SK-N-SH (cell line): ENCODE results near the gene CA12. TPM values are rescaled to one million over a fixed set of nuclear protein-coding genes. Genes with fewer than 3 reads are reported as not detected.

Source experiments
- CTCF ChIA-PET: fragments of 300-600, 350-600 bp; formaldehyde crosslinking; extraction: SDS; loops from one replicate; lab custom pipeline; 2021; lab: Yijun Ruan, JAX
- POLR2A ChIA-PET: fragments of 350-600 bp; sonication (Branson Sonifier 250); formaldehyde crosslinking; extraction: SDS; loops from one replicate; lab custom pipeline; 2020; ENCODE audit warnings: antibody characterized with exemption, inconsistent platforms; lab: Yijun Ruan, JAX
- DNase-seq: peaks from one replicate; pipeline ENCODE4 v3.0.0; 2012
- H2AFZ ChIP-seq: fragments of 200-600 bp; sonication (generic); 2 replicates; pipeline ENCODE4 v1.8.1; 2016; ENCODE audit warnings: antibody characterized with exemption, mild to moderate bottlenecking, low read depth
- H3F3A ChIP-seq: fragments of 200-600 bp; sonication (generic); replicated peaks from 2 replicates; pipeline ENCODE3; 2016; ENCODE audit warnings: antibody characterized with exemption, mild to moderate bottlenecking; ENCODE audit not compliant: insufficient read depth
- H3K27ac ChIP-seq, 2 experiments: fragments of 200-500 bp in 1 of 2; fragments of 200-600 bp in 1 of 2; sonication (Bioruptor generic) in 1 of 2; sonication (generic), shearing (Covaris generic) in 1 of 2; 2 replicates each; pipeline versions ENCODE4 v1.5.1 to v1.6.1; 2014 to 2016; ENCODE audit warnings: low read depth in 2 of 2, inconsistent platforms in 1 of 2, low read length in 1 of 2, mild to moderate bottlenecking in 1 of 2, mixed read lengths in 1 of 2
- H3K27me3 ChIP-seq: fragments of 200-600 bp; sonication (generic), shearing (Covaris generic); 2 replicates; pipeline ENCODE4 v1.6.1; 2016; ENCODE audit warnings: mixed run types; ENCODE audit not compliant: insufficient read depth
- H3K36me3 ChIP-seq, 2 experiments: fragments of 200-500 bp in 1 of 2; fragments of 200-600 bp in 1 of 2; sonication (Bioruptor generic) in 1 of 2; sonication (generic) in 1 of 2; replicated peaks in 1 of 2; 2 replicates each; pipeline versions ENCODE3 to v1.5.1; 2014 to 2016; ENCODE audit warnings: low read length in 1 of 2, mild to moderate bottlenecking in 1 of 2; ENCODE audit not compliant: insufficient read depth in 2 of 2, control insufficient read depth in 1 of 2
- H3K4me1 ChIP-seq, 2 experiments: fragments of 200-500 bp in 1 of 2; fragments of 200-600 bp in 1 of 2; sonication (Bioruptor generic) in 1 of 2; sonication (generic), shearing (Covaris generic) in 1 of 2; 2 replicates each; pipeline versions ENCODE4 v1.5.1 to v1.6.1; 2014 to 2016; ENCODE audit warnings: low read depth in 1 of 2, low read length in 1 of 2, mixed run types in 1 of 2; ENCODE audit not compliant: insufficient read depth in 2 of 2, control insufficient read depth in 1 of 2
- H3K4me2 ChIP-seq: fragments of 200-600 bp; sonication (generic), shearing (Covaris generic); 2 replicates; pipeline ENCODE4 v1.6.1; 2017; ENCODE audit warnings: mixed run types
- H3K4me3 ChIP-seq, 2 experiments: fragments of 200-500 bp in 1 of 2; fragments of 200-600 bp in 1 of 2; sonication (Bioruptor generic) in 1 of 2; sonication (generic), shearing (Covaris generic) in 1 of 2; 2 replicates each; pipeline versions ENCODE4 v1.5.1 to v1.8.1; 2014 to 2016; ENCODE audit warnings: low read depth in 2 of 2, inconsistent platforms in 1 of 2, low read length in 1 of 2, mild to moderate bottlenecking in 1 of 2, mixed read lengths in 1 of 2, moderate library complexity in 1 of 2
- H3K79me2 ChIP-seq: fragments of 200-600 bp; sonication (generic); 2 replicates; pipeline ENCODE4 v1.8.1; 2017; ENCODE audit warnings: mild to moderate bottlenecking; ENCODE audit not compliant: insufficient read depth
- H3K9ac ChIP-seq: fragments of 200-600 bp; sonication (generic); 2 replicates; pipeline ENCODE4 v1.6.1; 2017; ENCODE audit warnings: mixed run types
- H3K9me2 ChIP-seq: fragments of 200-600 bp; sonication (generic); 2 replicates; pipeline ENCODE4 v1.6.1; 2017; ENCODE audit warnings: mixed run types
- H3K9me3 ChIP-seq: fragments of 200-600 bp; sonication (generic); 2 replicates; pipeline ENCODE4 v1.6.1; 2017; ENCODE audit warnings: mixed run types, mild to moderate bottlenecking, moderate library complexity
- H4K20me1 ChIP-seq: fragments of 200-600 bp; sonication (generic); 2 replicates; pipeline ENCODE4 v1.6.1; 2017; ENCODE audit warnings: mild to moderate bottlenecking, mixed run types; ENCODE audit not compliant: insufficient read depth
- ELF1 ChIP-seq: IDR thresholded peaks from 2 replicates; pipeline ENCODE4 v1.4.0; 2012
- EP300 ChIP-seq, 2 experiments: IDR thresholded peaks; 2 replicates each; pipeline versions ENCODE4 v1.4.0 to v1.6.1; 2012; ENCODE audit warnings: borderline replicate concordance in 1 of 2, low read depth in 1 of 2, low read length in 1 of 2
- EZH2phosphoT487 ChIP-seq: fragments of 200-600 bp; sonication (generic); IDR thresholded peaks from 2 replicates; pipeline ENCODE4 v1.6.1; 2017; ENCODE audit warnings: low read depth, mixed run types, mild to moderate bottlenecking, antibody characterized with exemption, moderate library complexity, borderline replicate concordance
- FOXJ3 ChIP-seq: sonication (generic); formaldehyde crosslinking; IDR thresholded peaks from 2 replicates; pipeline ENCODE4 v1.5.1; 2020; ENCODE audit warnings: mild to moderate bottlenecking, missing genetic modification reagents
- MEF2A ChIP-seq: IDR thresholded peaks from 2 replicates; pipeline ENCODE4 v1.4.0; 2012; ENCODE audit warnings: low read depth, borderline replicate concordance
- MXI1 ChIP-seq: IDR thresholded peaks from 2 replicates; pipeline ENCODE4 v1.6.1; 2012; ENCODE audit warnings: mild to moderate bottlenecking, low read depth, low read length, improper control_type of control experiment
- NFIC ChIP-seq: IDR thresholded peaks from 2 replicates; pipeline ENCODE4 v1.4.0; 2012; ENCODE audit warnings: borderline replicate concordance
- NRF1 ChIP-seq: IDR thresholded peaks from 2 replicates; pipeline ENCODE4 v1.6.1; 2012; ENCODE audit warnings: low read depth, mild to moderate bottlenecking, low read length
- POLR2AphosphoS5 ChIP-seq: IDR thresholded peaks from 2 replicates; pipeline ENCODE4 v1.6.1; 2012; ENCODE audit warnings: low read depth, low read length
- RCOR1 ChIP-seq: fragments of 150-350 bp; IDR thresholded peaks from 2 replicates; pipeline ENCODE4 v1.6.1; 2017; ENCODE audit warnings: antibody characterized with exemption, low read length
- SIN3A ChIP-seq: IDR thresholded peaks from 2 replicates; pipeline ENCODE4 v1.6.1; 2012; ENCODE audit warnings: low read depth, mild to moderate bottlenecking, low read length, moderate library complexity, borderline replicate concordance
- SMC3 ChIP-seq: IDR thresholded peaks from 2 replicates; pipeline ENCODE4 v1.6.1; 2012; ENCODE audit warnings: low read depth, low read length, improper control_type of control experiment
- TAF1 ChIP-seq: IDR thresholded peaks from 2 replicates; pipeline ENCODE4 v1.6.1; 2012; ENCODE audit warnings: low read depth, mild to moderate bottlenecking, low read length, moderate library complexity, borderline replicate concordance
- TCF12 ChIP-seq: IDR thresholded peaks from 2 replicates; pipeline ENCODE4 v1.4.0; 2012
- YY1 ChIP-seq: IDR thresholded peaks from 2 replicates; pipeline ENCODE4 v1.4.0; 2012; ENCODE audit warnings: low read depth, mild to moderate bottlenecking
- WGBS: methylation state at CpG from one replicate; pipeline ENCODE4 v1.1.6; 2017; ENCODE audit warnings: low lambda C conversion rate; 5-methylcytosine and 5-hydroxymethylcytosine counted together
- polyA plus RNA-seq, 3 experiments: library from polyadenylated mRNA; depleted of rRNA; stranded (reverse); fragments of >200 nt; gene quantifications; 2 replicates each; pipeline ENCODE4 v1.2.3, GENCODE V29; 2012
- TF ChIP-seq, protein P1 (sequence below): IDR thresholded peaks from 2 replicates; pipeline ENCODE4 v1.4.0; 2012; ENCODE audit warnings: low read depth
- TF ChIP-seq, protein P2 (sequence below): fragments of 150-350 bp; IDR thresholded peaks from 2 replicates; pipeline ENCODE4 v1.6.1; 2016; ENCODE audit warnings: mild to moderate bottlenecking, low read depth, low read length
- TF ChIP-seq, protein P3 (sequence below): IDR thresholded peaks from 2 replicates; pipeline ENCODE4 v1.6.1; 2012; ENCODE audit warnings: mild to moderate bottlenecking, low read depth, low read length, moderate library complexity
- TF ChIP-seq, protein P4 (sequence below): fragments of 200-600 bp; sonication (generic); IDR thresholded peaks from 2 replicates; pipeline ENCODE4 v1.6.1; 2017; ENCODE audit warnings: antibody characterized with exemption, mild to moderate bottlenecking, moderate library complexity
- TF ChIP-seq, protein P5 (sequence below): fragments of 150-350 bp; IDR thresholded peaks from 2 replicates; pipeline ENCODE4 v1.6.1; 2017; ENCODE audit warnings: antibody characterized with exemption, low read length, low read depth, borderline replicate concordance

CA12 gene
- polyA plus RNA-seq, 1 of the 3 experiments (the other 2 are of a cell fraction) = 39.4 TPM

DNA sequence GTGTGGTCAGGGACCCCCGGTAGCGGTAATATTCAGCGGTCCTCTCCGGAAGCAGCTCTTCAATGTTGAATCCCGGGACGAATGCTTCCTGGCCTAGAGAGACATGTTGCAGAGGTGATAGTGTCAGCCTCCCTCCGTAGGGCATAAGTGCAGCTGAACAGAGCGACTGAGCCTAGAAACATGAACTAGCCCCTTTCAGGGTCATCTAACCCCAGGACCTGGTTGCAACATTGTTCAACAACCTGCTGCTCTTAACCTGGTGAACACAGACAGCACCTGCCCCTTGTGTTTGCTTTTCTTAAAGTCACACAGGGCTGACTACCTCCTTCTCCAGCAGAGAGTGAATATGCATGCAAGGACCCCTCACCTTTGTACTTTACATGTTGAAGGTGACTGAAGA is 41.3 kb downstream of the CA12 start:
- H3K27ac ChIP-seq = no peak overlapping the region
- POLR2A ChIA-PET = no interaction called here
- H3K4me3 ChIP-seq = no peak overlapping the region
- WGBS = no CpG with 5 or more reads among the region's 8 CpGs
- H3K9ac ChIP-seq = no peak overlapping the region
- H3K4me1 ChIP-seq = peaks cover 4 to 31% of the 10 kb centered on the region in 2 experiments; a peak in 3 of 4 replicates
- CTCF ChIA-PET = interaction anchor here (0.6 to 1.4 kb wide), 2 partner anchors 15 to 62 kb away, joined by 3 to 5 read pairs; no protein-coding TSS in a partner anchor
- no peak overlapping the region for H3K4me2 ChIP-seq
- no peaks in the 10 kb centered on the region for H4K20me1 ChIP-seq
- DNase-seq = no peak
- H3K27me3 ChIP-seq = no peaks in the 10 kb centered on the region
- no peaks in the 10 kb centered on the region for H3K9me3 ChIP-seq
- no peaks in the 10 kb centered on the region for H3K9me2 ChIP-seq
- H3K36me3 ChIP-seq = peaks cover 0 to 12% of the 10 kb centered on the region in 2 experiments
- no peaks in the 10 kb centered on the region for H3K79me2 ChIP-seq
- peaks cover 3% of the 10 kb centered on the region for H3F3A ChIP-seq
- H2AFZ ChIP-seq = no peak overlapping the region
- TF ChIP-seq, protein P1, sequence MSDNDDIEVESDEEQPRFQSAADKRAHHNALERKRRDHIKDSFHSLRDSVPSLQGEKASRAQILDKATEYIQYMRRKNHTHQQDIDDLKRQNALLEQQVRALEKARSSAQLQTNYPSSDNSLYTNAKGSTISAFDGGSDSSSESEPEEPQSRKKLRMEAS = no peak
- TF ChIP-seq FOXJ3 (CRISPR knock-in tag) (no peak), ELF1 (no peak), EZH2phosphoT487 (no peak), RCOR1 (no peak), MXI1 (no peak), NFIC (no peak), TCF12 (no peak), POLR2AphosphoS5 (no peak), SMC3 (no peak), YY1 (no peak), SIN3A (no peak), NRF1 (no peak), MEF2A (no peak), EP300 (IDR thresholded peaks at IDR 0.05; ENCODE audit: borderline replicate concordance in 1 of 2, low read depth in 1 of 2, low read length in 1 of 2) (no peak), TAF1 (no peak)
- TF ChIP-seq, protein P2, sequence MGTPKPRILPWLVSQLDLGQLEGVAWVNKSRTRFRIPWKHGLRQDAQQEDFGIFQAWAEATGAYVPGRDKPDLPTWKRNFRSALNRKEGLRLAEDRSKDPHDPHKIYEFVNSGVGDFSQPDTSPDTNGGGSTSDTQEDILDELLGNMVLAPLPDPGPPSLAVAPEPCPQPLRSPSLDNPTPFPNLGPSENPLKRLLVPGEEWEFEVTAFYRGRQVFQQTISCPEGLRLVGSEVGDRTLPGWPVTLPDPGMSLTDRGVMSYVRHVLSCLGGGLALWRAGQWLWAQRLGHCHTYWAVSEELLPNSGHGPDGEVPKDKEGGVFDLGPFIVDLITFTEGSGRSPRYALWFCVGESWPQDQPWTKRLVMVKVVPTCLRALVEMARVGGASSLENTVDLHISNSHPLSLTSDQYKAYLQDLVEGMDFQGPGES = no peak
- TF ChIP-seq, protein P3, sequence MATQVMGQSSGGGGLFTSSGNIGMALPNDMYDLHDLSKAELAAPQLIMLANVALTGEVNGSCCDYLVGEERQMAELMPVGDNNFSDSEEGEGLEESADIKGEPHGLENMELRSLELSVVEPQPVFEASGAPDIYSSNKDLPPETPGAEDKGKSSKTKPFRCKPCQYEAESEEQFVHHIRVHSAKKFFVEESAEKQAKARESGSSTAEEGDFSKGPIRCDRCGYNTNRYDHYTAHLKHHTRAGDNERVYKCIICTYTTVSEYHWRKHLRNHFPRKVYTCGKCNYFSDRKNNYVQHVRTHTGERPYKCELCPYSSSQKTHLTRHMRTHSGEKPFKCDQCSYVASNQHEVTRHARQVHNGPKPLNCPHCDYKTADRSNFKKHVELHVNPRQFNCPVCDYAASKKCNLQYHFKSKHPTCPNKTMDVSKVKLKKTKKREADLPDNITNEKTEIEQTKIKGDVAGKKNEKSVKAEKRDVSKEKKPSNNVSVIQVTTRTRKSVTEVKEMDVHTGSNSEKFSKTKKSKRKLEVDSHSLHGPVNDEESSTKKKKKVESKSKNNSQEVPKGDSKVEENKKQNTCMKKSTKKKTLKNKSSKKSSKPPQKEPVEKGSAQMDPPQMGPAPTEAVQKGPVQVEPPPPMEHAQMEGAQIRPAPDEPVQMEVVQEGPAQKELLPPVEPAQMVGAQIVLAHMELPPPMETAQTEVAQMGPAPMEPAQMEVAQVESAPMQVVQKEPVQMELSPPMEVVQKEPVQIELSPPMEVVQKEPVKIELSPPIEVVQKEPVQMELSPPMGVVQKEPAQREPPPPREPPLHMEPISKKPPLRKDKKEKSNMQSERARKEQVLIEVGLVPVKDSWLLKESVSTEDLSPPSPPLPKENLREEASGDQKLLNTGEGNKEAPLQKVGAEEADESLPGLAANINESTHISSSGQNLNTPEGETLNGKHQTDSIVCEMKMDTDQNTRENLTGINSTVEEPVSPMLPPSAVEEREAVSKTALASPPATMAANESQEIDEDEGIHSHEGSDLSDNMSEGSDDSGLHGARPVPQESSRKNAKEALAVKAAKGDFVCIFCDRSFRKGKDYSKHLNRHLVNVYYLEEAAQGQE = no peak
- TF ChIP-seq, protein P4, sequence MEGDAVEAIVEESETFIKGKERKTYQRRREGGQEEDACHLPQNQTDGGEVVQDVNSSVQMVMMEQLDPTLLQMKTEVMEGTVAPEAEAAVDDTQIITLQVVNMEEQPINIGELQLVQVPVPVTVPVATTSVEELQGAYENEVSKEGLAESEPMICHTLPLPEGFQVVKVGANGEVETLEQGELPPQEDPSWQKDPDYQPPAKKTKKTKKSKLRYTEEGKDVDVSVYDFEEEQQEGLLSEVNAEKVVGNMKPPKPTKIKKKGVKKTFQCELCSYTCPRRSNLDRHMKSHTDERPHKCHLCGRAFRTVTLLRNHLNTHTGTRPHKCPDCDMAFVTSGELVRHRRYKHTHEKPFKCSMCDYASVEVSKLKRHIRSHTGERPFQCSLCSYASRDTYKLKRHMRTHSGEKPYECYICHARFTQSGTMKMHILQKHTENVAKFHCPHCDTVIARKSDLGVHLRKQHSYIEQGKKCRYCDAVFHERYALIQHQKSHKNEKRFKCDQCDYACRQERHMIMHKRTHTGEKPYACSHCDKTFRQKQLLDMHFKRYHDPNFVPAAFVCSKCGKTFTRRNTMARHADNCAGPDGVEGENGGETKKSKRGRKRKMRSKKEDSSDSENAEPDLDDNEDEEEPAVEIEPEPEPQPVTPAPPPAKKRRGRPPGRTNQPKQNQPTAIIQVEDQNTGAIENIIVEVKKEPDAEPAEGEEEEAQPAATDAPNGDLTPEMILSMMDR = no peak
- TF ChIP-seq, protein P5, sequence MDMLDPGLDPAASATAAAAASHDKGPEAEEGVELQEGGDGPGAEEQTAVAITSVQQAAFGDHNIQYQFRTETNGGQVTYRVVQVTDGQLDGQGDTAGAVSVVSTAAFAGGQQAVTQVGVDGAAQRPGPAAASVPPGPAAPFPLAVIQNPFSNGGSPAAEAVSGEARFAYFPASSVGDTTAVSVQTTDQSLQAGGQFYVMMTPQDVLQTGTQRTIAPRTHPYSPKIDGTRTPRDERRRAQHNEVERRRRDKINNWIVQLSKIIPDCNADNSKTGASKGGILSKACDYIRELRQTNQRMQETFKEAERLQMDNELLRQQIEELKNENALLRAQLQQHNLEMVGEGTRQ = no peak
